GM06990 (cell line): ENCODE results near the gene ZNF417.
"Not testable (repeated sequence)": the region's sequence is repeated elsewhere in the genome, so short reads cannot be mapped to it uniquely, and the experiment has no call there.

Source experiments
- DNase-seq: peaks from one replicate; pipeline ENCODE4 v3.0.0-alpha.2; 2011; ENCODE audit not compliant: insufficient read length; ENCODE audit errors: extremely low read depth
- H3K27me3 ChIP-seq: replicated peaks from 2 replicates; pipeline ENCODE4 v1.6.0; 2011; ENCODE audit warnings: low read length; ENCODE audit not compliant: control insufficient read depth, insufficient read depth
- H3K36me3 ChIP-seq: 2 replicates; pipeline ENCODE4 v1.5.1; 2011; ENCODE audit warnings: low read length; ENCODE audit not compliant: control insufficient read depth, insufficient read depth
- H3K4me3 ChIP-seq: replicated peaks from 2 replicates; pipeline ENCODE4 v1.5.1; 2011; ENCODE audit warnings: low read depth, mild to moderate bottlenecking, control low read depth, low read length
- TF ChIP-seq, protein P1 (sequence below): IDR thresholded peaks from 2 replicates; pipeline ENCODE4 v1.5.1; 2011; ENCODE audit warnings: low read length, control low read depth, mild to moderate bottlenecking, inconsistent platforms; ENCODE audit not compliant: insufficient read depth, poor library complexity, severe bottlenecking

Gene ZNF417

DNA sequence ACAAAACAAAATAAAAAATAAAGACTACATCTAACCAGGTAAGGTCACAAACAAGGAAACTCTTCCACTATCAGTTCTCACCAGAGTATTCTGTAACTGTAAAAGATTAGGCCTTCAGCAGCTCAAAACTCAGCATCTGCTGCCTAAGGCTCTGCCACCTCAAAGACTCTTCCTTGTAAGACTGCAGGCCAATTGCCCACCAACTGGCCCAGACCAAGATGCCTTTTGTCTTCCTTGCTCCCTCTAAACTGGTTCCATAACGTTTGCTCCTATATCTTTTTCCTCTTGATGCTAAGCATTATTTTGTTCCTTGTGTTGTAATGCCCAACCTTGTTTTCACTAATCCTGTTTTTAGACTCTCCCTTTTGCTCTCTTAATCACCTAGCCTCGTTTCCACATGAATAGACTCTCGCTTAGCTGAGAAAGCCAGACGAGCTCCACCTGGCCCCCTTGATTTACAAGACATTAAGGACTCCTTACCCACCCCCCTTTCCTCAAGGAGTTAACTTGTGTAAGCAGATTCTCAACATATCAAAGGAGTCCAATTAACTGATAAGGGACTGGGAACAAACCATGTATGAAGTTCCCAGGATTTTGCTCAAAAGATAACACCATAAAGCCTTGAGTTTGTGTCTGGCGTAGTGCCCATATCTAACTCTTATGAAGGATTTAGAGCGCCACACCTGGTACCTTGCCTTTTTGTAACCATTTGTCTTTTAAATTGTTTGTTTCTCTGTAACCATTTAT, 29.0 kb downstream of the ZNF417 start:
- TF ChIP-seq, protein P1, sequence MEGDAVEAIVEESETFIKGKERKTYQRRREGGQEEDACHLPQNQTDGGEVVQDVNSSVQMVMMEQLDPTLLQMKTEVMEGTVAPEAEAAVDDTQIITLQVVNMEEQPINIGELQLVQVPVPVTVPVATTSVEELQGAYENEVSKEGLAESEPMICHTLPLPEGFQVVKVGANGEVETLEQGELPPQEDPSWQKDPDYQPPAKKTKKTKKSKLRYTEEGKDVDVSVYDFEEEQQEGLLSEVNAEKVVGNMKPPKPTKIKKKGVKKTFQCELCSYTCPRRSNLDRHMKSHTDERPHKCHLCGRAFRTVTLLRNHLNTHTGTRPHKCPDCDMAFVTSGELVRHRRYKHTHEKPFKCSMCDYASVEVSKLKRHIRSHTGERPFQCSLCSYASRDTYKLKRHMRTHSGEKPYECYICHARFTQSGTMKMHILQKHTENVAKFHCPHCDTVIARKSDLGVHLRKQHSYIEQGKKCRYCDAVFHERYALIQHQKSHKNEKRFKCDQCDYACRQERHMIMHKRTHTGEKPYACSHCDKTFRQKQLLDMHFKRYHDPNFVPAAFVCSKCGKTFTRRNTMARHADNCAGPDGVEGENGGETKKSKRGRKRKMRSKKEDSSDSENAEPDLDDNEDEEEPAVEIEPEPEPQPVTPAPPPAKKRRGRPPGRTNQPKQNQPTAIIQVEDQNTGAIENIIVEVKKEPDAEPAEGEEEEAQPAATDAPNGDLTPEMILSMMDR = no peak
- no peaks in the 10 kb centered on the region; the same call in 1 of the 2 replicates for H3K36me3 ChIP-seq
- DNase-seq = no peak
- H3K4me3 ChIP-seq = no peak overlapping the region
- H3K27me3 ChIP-seq = no peaks in the 10 kb centered on the region

DNA sequence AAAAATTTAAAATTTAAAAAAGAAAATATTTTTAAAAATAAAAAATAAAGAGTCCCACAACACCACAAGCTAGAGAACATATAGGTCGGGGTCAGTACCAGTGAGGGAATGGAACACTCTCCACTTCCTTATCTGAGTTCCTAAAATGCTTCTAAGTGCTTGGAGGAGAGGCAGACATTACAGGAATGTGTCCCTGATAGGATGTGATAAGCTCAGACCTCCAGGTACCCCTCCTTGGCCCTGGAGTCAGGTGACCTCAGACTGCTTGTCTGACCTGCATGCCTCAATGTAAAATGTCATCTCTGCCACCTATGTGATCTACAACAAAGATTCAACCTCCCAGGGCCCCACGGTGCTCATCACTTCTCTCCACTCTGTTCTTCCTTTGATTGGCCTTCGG, 30.3 kb downstream of the ZNF417 start:
- no peak overlapping the region for H3K4me3 ChIP-seq
- no peak for DNase-seq
- TF ChIP-seq, protein P1 = no peak
- H3K36me3 ChIP-seq = no peaks in the 10 kb centered on the region; the same call in 1 of the 2 replicates
- H3K27me3 ChIP-seq = no peaks in the 10 kb centered on the region

DNA sequence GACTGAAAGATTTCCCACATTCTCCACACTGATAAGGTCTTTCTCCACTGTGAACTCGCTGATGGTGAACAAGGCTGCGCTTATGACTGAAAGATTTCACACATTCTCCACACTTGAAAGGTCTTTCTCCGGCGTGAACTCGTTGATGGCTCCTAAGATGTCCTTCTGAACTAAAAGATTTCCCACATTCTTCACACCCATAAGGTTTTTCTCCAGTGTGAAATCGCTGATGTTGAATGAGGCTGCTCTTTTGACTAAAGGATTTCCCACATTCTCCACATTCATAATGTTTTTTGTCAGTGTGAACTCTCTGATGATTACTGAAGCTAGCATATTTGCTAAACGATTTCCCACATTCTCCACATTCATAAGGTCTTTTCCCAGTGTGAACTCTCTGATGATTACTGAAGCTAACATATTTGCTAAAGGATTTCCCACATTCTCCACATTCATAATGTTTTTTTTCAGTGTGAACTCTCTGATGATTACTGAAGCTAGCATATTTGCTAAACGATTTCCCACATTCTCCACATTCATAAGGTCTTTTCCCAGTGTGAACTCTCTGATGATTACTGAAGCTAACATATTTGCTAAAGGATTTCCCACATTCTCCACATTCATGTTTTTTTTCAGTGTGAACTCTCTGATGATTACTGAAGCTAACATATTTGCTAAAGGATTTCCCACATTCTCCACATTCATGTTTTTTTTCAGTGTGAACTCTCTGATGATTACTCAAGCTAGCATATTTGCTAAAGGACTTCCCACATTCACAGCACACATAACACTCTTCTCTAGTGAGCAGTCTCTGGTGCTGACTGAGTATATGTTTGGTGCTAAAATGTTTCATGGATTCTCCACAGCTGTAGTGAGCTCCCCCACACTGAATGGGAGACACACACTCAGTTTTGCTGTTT, 42.3 kb downstream of the ZNF417 start:
- not testable (repeated sequence) for DNase-seq, H3K27me3 ChIP-seq, H3K36me3 ChIP-seq, H3K4me3 ChIP-seq

- DNase-seq = no peak
- H3K36me3 ChIP-seq = peaks cover 4% of the 10 kb centered on the region
These were observed 43.9 kb downstream of the ZNF417 start for GRCh38 chr19:57872450-57872849.

GRCh38 chr19:57870225-57870624, 46.2 kb downstream of the ZNF417 start:
- Histone ChIP-seq H3K27me3 (no peaks in the 10 kb centered on the region), H3K4me3 (no peak overlapping the region), H3K36me3 (peaks cover 9% of the 10 kb centered on the region)
- DNase-seq = no peak
- TF ChIP-seq, protein P1 = no peak

More at GRCh38 chr19:57872450-57872849, 43.9 kb downstream of the ZNF417 start:
- Histone ChIP-seq H3K4me3 (no peak overlapping the region), H3K27me3 (no peaks in the 10 kb centered on the region)
- TF ChIP-seq, protein P1 = no peak

DNA sequence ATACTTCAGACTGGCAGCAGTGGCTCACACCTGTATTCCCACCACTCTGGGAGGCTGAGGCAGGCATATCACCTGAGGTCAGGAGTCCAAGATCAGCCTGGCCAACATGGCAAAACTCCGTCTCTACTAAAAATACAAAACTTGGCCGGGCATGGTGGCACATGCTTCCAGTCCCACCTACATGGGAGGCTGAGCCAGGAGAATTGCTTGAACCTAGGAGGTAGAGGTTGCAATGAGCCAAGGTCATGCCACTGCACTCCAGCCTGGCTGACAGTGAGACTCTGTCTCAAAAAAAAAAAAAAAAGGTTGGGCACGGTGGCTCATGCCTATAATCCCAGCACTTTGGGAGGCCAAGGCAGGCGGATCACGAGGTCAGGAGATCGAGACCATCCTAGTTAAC, 46.7 kb downstream of the ZNF417 start:
- not testable (repeated sequence) for H3K27me3 ChIP-seq, H3K36me3 ChIP-seq, DNase-seq, H3K4me3 ChIP-seq
